ENCODE measurements around the gene ABCB1.

Gene ABCB1

DNA sequence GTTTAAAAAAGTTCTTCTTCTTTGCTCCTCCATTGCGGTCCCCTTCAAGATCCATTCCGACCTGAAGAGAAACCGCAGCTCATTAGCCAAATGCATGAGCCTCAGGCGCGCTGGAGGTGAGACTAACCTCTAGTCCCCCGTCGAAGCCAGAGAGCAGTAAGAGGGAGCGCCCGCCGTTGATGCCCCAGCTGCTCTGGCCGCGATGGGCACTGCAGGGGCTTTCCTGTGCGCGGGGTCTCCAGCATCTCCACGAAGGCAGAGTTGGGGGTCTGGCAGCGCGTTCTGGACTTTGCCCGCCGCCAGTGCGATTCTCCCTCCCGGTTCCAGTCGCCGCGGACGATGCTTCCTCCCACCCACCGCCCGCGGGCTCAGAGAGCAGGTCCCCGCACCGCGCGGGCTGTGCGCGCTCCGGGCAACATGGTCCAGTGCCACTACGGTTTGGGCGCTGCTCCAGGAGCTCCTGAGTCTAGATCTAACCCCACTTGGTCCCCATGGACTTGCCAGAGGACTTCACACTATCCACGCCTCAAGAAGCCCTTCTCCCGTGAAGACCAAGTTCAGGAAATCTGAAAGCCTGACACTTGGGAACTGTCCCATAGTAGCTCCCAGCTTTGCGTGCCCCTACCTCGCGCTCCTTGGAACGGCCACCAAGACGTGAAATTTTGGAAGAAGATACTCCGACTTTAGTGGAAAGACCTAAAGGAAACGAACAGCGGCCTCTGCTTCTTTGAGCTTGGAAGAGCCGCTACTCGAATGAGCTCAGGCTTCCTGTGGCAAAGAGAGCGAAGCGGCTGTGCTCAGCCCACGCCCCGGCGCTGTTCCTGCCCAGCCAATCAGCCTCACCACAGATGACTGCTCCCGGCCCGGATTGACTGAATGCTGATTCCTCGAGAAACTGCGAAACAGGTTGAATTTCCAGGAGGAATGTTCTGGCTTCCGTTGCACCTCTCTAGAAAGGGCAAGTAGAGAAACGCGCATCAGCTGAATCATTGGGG, at the start of gene ABCB1:
ABCB1 (minus strand) TSS at position 755 of the 995 bp plus-strand sequence; CDS start at position 55, 700 bp downstream.
- peak within 1 kb of the TSS; percentile 70 for H3K4me3 ChIP-seq (ENCODE audit: low read depth, low read length)
- H3K4me1 ChIP-seq (ENCODE audit: control insufficient read depth, insufficient read depth, low read length), result peaks cover 6% of the 10 kb centered on the region; the same call in 1 of the 2 replicates
- CTCF ChIA-PET, result interaction anchor here (0.6 to 1.8 kb wide), 5 partner anchors 36 to 199 kb away, joined by 3 to 8 read pairs (median 3); no protein-coding TSS in a partner anchor
- H3K27ac ChIP-seq (ENCODE audit: extremely low read depth, low read depth, low read length), result peak within 1 kb of the TSS; percentile 62; the same call in 1 of the 2 replicates
- H3K36me3 ChIP-seq (ENCODE audit: control insufficient read depth in 2 of 2, insufficient read depth in 1 of 2, low read length in 2 of 2), result no peaks in the 10 kb centered on the region
- no peaks in the 10 kb centered on the region for H3K9me3 ChIP-seq (ENCODE audit: control insufficient read depth, insufficient read depth, low read depth, low read length)
- POLR2A ChIA-PET, result interaction anchor here (0.6 to 2.1 kb wide), 13 partner anchors 9 to 448 kb away, joined by 3 to 21 read pairs (median 3); partner anchors contain the start of genes ADAM22, CROT, DMTF1 and RUNDC3B
- TF ChIP-seq SCRT1 (tag by site-specific recombination; IDR thresholded peaks at IDR 0.05; ENCODE audit: borderline replicate concordance) (no peak), RBAK (tag by site-specific recombination; IDR thresholded peaks at IDR 0.05) (no peak), EGR2 (tag by site-specific recombination; IDR thresholded peaks at IDR 0.05; ENCODE audit: low read depth) (peak; percentile 33), SP2 (tag by site-specific recombination; IDR thresholded peaks at IDR 0.05) (peak; percentile 41; the same call in 1 of the 2 replicates), ZNF501 (tag by site-specific recombination; IDR thresholded peaks at IDR 0.05) (peak; percentile 95), IKZF3 (tag by site-specific recombination; IDR thresholded peaks at IDR 0.05) (0 out of 2 replicates have a peak, but pooled peaks have one; percentile 36), ZNF214 (tag by site-specific recombination; IDR thresholded peaks at IDR 0.05; ENCODE audit: borderline replicate concordance) (no peak), OVOL3 (tag by site-specific recombination; IDR thresholded peaks at IDR 0.05) (no peak), ZNF394 (tag by site-specific recombination; IDR thresholded peaks at IDR 0.05; ENCODE audit: borderline replicate concordance) (peak; percentile 57), ZNF2 (tag by site-specific recombination; IDR thresholded peaks at IDR 0.05) (0 out of 2 replicates have a peak, but pooled peaks have one; percentile 43), REPIN1 (tag by site-specific recombination; IDR thresholded peaks at IDR 0.05; ENCODE audit: low read depth) (0 out of 2 replicates have a peak, but pooled peaks have one; percentile 22), ZNF830 (tag by site-specific recombination; IDR thresholded peaks at IDR 0.05; ENCODE audit: low read depth) (no peak), ZFHX2 (tag by site-specific recombination; conservative IDR thresholded peaks at IDR 0.05) (peak; percentile 42; the same call in 1 of the 2 replicates), ZBTB20 (tag by site-specific recombination; IDR thresholded peaks at IDR 0.05) (peak; percentile 90), ZNF629 (tag by site-specific recombination; IDR thresholded peaks at IDR 0.05) (no peak), KLF7 (tag by site-specific recombination; IDR thresholded peaks at IDR 0.05; ENCODE audit: borderline replicate concordance) (no peak), ZBTB8A (tag by site-specific recombination; IDR thresholded peaks at IDR 0.05) (peak; percentile 83), ZEB2 (tag by site-specific recombination; IDR thresholded peaks at IDR 0.05) (0 out of 2 replicates have a peak, but pooled peaks have one; percentile 18), ZBTB26 (tag by site-specific recombination; optimal IDR thresholded peaks at IDR 0.05) (peak; percentile 94), ZBTB17 (tag by site-specific recombination; IDR thresholded peaks at IDR 0.05) (peak; percentile 52; the same call in 1 of the 2 replicates), ZNF341 (tag by site-specific recombination; IDR thresholded peaks at IDR 0.05; ENCODE audit: low read depth) (peak; percentile 99), GLI4 (tag by site-specific recombination; IDR thresholded peaks at IDR 0.05) (no peak), ZNF311 (tag by site-specific recombination; IDR thresholded peaks at IDR 0.05; ENCODE audit: borderline replicate concordance) (no peak), ZNF600 (tag by site-specific recombination; IDR thresholded peaks at IDR 0.05) (peak; percentile 95), SP3 (tag by site-specific recombination; IDR thresholded peaks at IDR 0.05) (peak; percentile 34; the same call in 1 of the 2 replicates), KLF10 (tag by site-specific recombination; IDR thresholded peaks at IDR 0.05) (no peak), GLIS2 (tag by site-specific recombination; IDR thresholded peaks at IDR 0.05) (peak; percentile 65), SP7 (tag by site-specific recombination; IDR thresholded peaks at IDR 0.05) (0 out of 2 replicates have a peak, but pooled peaks have one; percentile 13), ZIC2 (tag by site-specific recombination; IDR thresholded peaks at IDR 0.05) (peak; percentile 14; the same call in 1 of the 2 replicates), ZNF10 (tag by site-specific recombination; IDR thresholded peaks at IDR 0.05) (no peak), PATZ1 (tag by site-specific recombination; IDR thresholded peaks at IDR 0.05) (peak; percentile 22; the same call in 1 of the 2 replicates), ZNF549 (tag by site-specific recombination; IDR thresholded peaks at IDR 0.05) (no peak)
- TF ChIP-seq, protein P1, sequence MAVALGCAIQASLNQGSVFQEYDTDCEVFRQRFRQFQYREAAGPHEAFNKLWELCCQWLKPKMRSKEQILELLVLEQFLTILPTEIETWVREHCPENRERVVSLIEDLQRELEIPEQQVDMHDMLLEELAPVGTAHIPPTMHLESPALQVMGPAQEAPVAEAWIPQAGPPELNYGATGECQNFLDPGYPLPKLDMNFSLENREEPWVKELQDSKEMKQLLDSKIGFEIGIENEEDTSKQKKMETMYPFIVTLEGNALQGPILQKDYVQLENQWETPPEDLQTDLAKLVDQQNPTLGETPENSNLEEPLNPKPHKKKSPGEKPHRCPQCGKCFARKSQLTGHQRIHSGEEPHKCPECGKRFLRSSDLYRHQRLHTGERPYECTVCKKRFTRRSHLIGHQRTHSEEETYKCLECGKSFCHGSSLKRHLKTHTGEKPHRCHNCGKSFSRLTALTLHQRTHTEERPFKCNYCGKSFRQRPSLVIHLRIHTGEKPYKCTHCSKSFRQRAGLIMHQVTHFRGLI (tag by site-specific recombination; IDR thresholded peaks at IDR 0.05), result peak; percentile 54
